Measurements from ENCODE around the gene TPRG1.

GRCh38 chr3:189137416-189137815 is 34.4 kb upstream of the TPRG1 start:
- TF ChIP-seq CTCF (IDR thresholded peaks at IDR 0.05) (no peak), POLR2A (IDR thresholded peaks at IDR 0.05) (no peak)

All from right lobe of liver (tissue), 4 donors.